Activated CD4-positive, CD25-positive, alpha-beta regulatory T cell treated with anti-CD3 and anti-CD28 coated beads, Interleukin-2, amount 50 U/mL, for 72 hours (primary cell): ENCODE data around the gene C3orf18.

ENCODE experiments used
- DNase-seq: peaks from one replicate; pipeline ENCODE4 v3.0.0; 2021

Gene C3orf18

DNA sequence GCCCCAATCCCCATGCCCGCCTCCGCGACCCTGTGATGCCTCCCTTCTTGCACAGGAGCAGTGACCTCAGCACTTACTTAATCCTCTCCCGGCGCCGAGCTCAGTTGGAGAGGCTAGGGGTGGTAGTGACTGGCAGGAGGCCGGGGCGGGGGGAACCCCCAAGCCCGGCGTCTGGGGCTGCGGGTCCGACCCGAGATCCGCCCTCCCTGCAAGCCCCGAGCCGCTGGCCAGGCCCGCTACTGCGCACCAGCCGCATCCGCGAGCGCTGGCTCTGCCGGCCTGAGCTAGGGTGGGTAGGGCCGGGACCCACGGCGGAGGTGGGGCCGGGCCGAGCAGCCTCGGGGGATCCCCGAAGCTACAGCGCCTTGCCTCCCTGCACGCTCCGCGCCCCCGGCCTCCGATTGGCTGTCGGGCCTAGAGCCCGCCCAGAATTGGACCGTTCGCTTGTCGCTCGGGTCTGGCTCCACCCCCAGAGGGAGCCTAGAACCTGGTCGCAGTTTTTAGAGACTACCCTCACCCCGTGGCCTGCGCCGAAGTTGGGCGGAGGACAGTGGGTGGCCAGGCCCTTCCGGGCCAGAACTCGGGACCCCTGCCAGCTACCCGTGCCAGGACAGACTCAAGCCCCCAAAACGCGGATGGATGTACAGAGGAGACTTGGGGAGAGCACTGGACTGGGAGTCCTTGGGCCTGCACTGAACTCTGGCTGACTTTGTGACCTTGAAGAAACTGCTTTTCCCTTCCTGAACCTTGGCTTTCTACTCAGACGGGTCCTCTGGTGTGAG, at the start of gene C3orf18:
Gene C3orf18, minus strand, starts transcription at position 362 of the 782 bp plus-strand sequence. CDS start 2,048 bp downstream, outside the sequence.
- peak; percentile 96 for DNase-seq

DNA sequence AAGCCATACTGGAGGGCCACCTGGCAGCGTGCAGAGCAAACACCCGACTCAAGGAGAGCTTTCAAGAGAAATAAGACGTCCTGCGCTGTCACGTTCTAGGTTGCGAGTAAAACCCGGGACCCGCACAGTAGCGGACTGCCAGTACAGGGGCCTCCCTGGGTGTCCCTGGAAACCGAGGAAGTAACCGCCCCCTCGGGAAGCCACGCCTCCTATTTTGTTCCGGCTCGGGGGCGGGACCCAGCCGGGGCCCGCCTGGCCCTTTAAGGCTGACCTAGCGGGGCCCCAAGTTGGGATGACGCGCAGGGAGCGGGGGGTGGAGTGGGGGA, 49.2 kb upstream of the C3orf18 start:
- DNase-seq, result peak; percentile 92

DNA sequence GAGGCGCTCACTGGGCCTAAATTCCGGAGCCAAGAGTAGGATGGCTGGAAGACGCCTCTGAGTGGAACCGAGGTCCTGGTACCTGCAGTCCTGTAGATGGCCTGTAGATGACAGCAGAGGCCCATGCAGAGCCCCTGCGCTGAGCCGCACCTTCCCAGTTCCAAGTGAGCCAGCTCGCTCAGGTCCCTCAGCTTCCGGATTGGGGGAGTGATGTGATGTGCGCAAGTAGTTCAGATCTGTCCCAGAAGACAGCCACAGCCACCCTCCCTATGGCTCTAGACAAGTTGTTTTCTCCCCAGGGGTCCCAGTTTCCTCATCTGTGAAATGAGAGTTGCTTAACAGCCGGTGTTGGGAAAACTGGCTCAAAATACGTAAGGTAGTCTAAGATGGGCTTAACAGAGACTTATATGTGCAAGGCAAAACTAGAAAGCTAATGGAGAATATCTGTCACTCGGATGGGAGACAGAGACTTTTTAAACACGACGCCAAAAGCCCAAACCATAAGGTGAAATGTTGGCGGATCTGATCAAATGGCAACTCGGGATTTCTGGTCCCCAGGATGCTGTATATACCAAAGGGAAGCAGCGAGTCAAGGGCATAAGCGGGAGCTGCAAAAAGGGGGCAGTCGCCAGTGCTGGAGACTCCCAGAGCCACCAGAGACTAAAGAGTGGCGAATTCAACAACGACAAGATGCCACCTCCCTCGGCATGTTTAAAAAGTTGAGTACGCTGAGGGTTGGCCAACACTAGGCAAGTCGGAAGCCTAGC, 48.6 kb upstream of the C3orf18 start:
- DNase-seq, result peak; percentile 82

DNA sequence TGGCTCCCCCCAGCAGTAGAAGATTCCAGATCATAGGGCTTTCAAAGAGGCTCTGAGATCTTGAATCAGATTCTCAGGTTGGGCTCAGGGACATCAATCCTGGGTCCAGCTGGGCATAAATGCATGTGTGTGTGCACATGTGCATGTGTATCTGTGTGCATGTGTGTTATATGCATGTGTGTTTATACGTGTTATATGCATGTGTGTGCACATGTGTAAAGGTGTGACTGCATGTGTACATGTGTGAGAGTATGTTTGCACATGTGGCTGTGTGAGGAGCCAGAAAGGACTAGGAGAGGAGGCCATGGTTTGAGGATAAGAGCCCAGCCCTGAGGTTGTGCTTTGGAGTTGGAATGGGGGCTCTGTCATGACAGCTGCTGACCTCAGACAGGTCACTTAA, 47.6 kb upstream of the C3orf18 start:
- DNase-seq, result no peak

DNA sequence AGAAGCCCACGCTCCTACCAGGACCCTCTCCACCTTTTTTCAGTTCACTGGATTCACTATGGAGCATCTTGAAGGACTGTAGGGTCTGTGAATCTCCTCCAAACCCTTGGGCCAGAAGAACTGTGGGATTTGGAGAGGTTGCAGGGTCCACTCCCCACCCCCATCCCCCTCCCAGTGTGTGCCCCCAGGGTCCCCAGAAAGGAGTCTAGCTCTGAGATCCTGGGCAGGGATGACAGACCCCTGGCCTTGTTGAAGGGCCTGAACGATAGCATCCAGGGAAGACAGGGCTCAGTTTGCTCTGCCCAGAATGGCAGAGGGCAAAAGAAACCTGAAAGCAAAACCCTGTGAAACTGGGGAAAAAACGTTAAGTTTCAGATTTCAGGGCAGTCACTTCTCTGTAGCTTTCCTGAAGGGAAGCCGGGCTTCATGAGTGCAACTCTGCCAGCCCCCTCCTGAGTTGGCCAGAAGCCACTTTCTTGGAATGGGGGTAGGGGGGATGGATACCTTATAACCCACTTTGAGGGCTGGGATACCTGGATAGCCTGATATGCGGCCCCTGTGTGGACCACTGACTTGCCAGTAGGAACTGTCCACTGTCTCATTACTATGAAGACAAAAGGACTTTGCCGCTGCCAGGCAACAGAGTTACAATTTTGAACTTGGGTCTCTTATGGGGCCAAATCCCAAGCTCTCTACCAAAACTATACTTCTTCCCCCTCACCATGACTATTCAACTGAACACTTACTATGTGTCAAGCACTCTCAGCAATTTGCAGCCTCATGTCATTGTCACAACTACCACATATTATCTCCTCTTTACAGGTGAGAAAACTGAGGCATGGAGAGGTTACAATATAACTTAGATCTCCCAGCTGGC, 45.7 kb upstream of the C3orf18 start:
- no peak for DNase-seq

DNA sequence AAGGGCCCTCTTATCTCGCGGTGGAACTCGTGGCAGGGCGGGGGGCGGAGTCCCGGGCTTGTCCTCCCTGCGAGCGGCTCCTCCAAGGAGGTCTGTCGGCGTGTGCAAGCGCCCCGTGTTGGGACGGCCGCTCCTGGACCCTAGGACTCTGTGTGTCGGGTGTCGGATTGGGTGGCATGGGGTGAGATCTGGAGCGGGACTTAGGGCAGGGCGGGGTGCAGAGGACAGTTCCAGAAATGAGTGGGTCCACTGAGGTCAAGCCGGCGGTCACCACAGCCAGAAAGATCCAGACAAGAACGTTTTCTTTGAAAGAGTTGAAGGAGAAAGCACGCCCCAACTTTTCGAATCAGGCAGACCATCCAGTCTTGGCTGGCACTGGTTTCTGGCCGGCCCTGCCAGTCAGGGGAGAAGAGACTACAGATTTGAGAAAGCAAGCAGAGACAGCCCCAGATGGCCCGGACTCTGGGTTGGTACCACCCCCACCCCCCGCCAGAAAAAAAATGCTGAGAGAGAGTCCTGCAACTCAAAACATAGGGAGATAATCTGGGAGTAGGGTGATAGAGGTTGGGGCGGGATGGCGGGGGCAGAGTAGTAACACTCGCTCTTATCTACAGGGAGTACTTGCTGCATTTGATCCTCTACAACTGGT, 44.8 kb upstream of the C3orf18 start:
- no peak for DNase-seq

DNA sequence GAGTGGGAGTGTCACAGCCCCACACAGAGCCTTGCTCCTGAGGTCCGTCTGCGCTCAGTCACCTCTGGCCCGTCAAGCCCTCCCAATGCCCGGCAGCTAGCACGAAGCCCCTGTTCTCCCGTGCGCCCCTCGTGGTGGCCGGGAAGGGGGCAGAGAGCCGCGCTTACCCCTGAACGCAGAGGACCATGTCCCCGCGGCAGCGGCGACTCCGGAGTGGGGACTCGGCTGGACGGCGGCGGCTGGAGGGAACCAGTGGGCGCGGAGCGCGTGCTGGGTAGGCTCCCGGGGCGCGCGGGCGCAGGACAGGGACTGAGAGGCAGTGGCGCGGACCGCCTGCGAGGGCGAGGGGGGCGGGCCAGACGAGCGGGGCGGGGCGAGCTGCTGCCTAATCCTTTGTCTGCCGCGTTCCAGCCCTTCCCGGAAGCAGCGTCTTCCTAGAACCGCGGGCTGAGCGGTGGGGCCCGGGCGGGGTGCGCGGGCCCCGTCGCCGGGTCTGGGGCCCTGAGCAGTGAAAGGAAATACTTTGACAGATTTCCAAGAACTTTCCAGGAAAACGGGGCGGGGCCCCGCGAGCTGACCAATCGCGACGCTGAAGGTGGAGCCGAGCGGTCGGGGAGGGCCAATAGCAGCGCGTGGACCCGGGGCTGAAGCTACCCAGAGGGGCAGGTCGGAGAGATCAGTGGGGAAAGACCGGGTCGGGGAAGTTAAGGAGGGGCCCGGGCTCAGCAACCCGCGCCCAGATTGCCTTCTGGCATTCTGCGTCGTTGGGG, 44.1 kb upstream of the C3orf18 start, which contains the start of gene CISH:
Gene CISH, minus strand, starts transcription at position 311 of the 770 bp plus-strand sequence. Its CDS starts 124 bp downstream, at position 187.
- peak; percentile 95 for DNase-seq

DNA sequence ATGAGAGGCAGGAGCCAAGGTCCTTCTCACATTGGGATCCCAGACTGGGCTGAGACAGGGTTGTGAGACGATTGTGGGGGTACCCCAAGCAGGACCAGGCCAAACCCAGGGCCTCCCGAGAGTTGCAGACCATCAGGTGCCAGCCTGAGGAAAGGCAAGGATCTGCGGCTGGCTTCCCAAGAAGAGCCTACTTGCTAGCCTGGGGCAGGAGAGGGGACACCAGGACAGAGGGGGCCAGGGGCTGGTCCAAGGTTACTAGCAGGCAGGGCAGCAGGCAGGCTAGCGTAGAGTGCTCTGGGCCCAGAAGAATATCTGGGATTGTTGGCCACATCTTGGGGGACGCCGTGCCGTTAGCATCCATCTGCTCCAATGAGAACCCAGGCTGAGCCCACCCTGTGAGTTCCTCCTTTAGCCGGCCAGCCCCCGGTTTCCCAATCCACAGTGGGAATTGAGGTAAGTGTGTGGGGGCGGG, 43.5 kb upstream of the C3orf18 start:
- DNase-seq, result peak; percentile 41

DNA sequence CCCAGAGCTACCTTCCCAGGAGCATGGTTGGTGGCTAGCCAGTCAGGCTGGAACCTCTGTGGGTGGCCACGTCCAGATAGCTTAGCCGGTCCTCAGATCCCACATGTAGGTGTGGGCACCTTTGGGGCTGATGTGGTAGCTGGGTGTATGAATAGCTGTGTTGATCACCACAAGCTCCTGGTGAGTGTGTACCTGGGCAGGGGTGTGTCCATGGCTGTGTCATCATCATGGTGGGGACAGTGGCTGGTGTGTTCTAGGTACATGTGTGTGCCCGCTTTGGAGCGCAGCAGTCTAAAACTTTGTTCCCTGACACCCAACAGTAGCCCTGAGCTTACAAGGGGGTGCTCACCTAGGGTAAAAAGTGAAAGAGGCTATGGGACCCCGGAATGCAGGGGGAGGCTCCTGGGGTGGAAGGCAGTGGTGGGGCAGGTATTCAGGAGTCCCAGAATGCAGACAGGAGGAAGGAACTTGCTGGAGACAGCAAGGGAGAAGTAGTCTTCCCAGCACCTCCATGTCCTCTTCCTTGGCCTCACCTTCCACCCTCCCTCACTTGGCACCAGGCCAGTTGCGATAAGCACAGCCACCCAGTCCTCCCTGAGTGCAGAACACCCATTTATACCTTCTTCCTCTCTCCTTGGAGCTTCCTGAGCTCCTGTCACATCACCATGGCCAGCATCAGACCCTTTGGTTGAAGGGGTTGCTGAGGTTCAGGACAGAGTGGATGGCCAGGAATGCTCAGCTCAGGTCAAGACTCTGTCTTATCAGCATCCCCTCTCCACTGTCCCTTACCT, 42.8 kb upstream of the C3orf18 start:
- DNase-seq, result peak; percentile 43

DNA sequence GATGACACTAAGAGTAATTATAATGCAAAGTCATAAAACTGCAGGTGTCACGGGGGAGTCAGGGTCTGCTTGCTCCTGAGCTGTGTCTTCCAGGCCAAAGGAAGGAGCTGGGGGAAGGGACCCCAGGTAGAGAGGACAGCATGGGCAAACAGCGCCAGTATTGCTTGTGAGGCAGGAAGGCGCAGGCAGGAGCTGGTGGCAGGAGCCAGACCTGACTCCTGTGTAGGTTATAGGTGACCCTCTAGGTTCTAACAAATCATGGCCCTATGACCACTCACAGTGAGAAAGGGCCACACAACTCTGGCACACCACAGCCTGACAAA, 42.2 kb upstream of the C3orf18 start:
- no peak for DNase-seq

DNA sequence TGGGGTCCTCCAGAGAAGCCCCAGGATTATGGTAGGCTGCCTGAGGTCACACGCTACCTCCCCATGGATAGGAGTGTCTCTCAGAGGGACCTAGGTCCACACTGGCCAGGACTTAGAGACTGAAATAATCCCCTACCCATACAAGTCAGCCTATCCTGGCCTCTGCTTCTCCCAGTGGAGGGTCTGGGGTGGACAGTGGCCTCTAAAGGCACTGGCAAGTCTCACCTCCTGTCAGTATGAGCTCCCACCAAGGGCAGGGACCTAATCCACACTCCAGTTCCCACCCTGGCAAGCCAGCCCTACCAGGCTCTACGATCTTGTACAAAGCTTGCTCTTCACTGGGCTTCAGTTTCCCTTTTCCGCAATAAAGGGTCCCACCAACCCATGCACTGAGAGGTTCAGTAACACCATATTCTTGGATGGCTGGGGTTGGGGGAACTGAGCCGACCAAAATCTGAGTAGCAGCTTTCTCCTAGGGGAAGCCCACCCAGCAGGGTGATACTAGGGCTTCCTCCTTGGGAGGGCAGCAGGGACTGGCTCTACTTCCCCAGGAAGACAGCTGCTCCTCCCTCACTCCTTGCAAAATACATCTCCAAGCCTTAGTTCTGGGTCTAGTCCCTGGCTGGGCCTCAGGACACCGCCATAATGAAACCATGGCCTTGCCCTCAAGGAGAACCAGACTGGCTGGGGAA, 41.7 kb upstream of the C3orf18 start:
- DNase-seq, result no peak

DNA sequence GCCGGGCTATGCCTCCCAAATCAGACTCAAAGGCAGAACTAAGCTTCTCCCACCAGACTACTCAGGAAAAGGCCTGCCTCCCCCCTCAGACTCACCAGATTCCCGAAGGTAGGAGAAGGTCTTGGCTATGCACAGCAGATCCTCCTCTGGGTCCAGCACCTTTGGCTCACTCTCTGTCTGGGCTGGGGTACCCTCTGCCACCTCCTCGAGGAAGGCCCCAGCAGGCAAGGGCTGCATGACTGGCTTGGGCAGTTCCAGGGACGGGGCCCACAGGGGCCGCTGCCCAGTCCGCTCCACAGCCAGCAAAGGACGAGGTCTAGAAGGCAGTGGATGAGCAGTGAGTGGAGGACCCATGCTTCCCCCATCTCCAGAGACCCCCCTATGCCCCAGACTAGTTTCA, 40.7 kb upstream of the C3orf18 start:
- no peak for DNase-seq

DNA sequence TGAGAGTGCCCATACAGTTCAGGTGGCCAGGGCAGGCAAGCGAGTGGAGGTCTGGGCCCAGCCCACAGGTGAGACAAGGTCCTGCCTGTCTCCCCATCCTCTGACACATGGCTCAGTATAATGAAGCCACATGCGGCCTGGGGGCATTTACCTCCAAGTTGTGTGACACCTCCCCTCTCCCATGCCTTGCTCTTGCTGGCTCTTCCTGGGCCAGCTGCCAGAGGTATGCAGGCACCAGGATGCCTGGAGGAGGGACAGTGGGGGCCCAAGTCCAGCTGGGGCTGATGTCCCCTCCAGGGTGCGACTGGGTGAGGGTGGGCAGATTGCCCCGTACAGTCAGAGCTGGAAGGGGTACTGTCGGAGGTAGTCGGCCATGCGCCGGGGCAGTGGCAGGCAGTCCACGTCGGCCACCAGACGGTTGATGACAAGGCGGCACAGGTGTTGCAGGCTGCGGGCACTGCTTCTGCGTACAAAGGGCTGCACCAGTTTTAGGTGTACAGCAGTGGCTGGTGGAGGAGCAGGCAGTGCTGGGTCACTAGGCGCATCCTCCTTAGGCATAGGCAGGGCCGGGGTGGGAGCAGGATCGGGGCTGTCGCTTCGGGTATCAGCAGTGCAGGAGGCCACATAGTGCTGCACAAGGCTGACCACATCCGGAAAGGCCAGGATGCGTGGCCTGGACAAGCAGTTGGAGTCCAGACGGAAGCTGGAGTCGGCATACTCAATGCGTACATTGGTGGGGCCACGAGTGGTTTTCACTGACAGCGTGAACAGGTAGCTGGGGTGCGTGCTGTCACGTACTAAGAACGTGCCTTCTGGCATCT, 39.9 kb upstream of the C3orf18 start:
- DNase-seq, result no peak

DNA sequence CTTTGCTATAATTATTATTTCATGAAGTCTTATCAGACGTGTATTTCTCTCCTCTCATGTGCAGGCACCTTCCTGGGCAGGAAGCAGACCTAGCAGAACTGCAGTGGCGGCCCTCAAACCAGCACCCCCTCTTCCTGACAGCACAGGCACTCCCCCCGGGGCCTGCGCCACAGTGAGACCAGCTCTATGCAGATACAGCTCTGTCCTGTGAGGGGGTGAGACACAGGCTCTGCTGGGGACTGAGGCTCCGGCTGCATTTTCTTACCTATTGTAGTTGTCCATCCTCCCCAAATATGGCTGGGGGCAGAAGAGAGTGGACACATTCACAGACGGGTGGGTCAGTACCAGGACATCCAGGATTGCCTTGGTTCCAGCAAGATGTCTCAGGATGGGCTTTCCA, 39.0 kb upstream of the C3orf18 start:
- DNase-seq, result no peak

DNA sequence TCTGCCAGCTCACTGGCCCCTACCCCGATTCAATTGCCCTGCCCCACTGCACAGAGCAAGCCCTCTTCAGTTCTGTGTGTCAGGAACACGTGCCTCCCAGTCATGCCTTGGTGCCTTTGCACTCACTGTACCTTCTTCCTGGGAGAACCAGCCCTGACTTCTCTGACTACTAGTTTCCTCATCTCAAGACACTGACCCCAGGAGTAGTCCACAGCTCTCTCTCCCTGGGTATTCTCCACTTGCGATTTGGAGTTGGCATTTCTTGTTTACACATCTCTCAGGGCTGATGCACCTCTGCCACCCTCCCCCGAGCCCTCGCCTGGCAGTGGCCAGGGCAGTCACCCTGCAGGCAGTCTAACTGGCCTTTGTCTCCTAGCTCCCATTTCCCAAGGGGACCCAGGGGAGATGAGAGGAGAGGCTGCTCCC, 38.4 kb upstream of the C3orf18 start:
- no peak for DNase-seq

DNA sequence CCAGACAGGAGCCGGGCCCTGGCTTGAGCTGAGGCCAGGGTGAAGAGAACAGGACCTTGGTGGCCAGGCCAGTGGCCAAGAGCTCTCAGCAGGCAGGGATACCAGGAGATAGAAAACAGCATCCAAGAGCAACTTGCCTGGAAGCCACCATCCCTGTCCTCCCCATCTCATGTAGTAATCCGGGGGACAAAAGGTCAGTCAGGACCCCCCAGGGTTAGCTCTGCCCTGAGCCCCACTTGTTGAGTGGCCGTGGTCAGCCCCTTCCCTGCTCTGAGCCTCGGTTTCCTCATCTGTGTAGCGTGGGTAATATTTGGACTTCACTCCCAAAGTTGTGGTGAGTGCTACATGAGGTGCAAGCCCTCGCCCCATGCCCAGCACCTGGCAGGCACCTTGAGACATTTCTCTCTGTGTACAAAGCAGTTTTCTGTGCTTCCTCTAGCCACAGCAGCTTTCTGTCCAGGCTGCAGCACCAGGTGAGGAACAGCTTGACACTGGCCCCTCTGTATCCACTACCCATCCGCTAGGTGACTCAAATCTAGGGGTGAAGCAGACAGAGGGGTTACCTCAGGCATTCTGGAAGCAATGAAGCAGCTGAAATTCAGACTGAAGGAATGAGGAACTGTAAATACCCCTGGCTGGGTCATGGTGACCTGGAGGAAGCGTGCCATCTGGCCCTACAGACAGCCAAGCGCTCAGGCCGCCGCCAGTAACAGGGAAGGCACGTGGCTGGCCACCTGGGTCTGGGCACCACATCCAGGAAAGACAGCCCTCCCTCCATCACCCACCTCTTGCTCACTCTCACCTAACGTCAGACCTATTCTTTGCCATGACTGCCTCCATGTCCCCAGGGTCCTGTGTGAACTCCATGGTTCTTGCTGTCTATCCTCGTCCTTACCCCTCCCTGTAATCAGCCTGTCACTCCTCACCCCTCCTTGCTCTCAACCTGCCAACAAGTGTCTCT, 37.4 kb upstream of the C3orf18 start:
- no peak for DNase-seq

DNA sequence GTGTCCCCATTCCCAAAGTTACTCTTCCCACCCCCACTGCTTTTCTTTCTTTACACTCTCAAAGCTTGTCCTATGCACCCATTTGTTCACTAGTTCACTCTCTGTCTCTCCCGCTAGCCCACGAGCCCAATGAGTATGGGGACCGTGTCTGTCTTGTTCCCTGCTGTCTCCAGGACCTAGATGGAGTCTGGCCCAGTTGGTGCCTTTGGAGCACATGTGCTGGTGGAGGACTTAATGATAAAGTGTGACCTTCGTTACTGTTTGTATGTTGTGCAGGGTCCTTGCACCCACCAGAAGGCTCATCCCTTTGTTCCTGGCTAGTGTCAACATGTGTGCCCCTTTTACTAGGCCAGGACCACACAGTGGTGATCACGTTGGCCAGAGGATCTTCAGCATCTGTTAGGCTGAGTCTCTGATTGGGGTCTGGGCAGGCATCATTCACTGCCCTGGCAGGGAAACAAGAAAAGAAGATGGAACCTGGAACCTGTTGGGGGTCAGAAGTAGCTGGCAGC, 36.6 kb upstream of the C3orf18 start:
- no peak for DNase-seq
